Panc1 (cell line): ENCODE measurements around the gene PKNOX2. TPM values are rescaled to one million over a fixed set of nuclear protein-coding genes. Genes with fewer than 3 reads are reported as not detected.

Experiments
- ATAC-seq: fragments of 200-7000 bp; cut with Tn5 transposase; 2 replicates; pipeline ENCODE4 v1.9.1; 2020; ENCODE audit warnings: mild to moderate bottlenecking, moderate library complexity
- BruUV-seq: library from RNA; stranded (reverse); fragments of 400-500 nt; replicated peaks from 2 replicates; lab custom pipeline; 2021; lab: Mats Ljungman, UMichigan
- CTCF ChIA-PET: fragments of 300-600 bp; sonication (Branson Sonifier 250); formaldehyde crosslinking; loops from one replicate; lab custom pipeline; 2022; ENCODE audit warnings: antibody characterized with exemption; lab: Charles Lee
- POLR2A ChIA-PET: fragments of 300-600 bp; sonication (Branson Sonifier 250); formaldehyde crosslinking; loops from one replicate; lab custom pipeline; 2022; ENCODE audit warnings: antibody characterized with exemption; lab: Charles Lee
- DNase-seq: peaks from one replicate; pipeline ENCODE4 v3.0.0-alpha.2; 2010; ENCODE audit warnings: low read depth, low spot score
- H3K27ac ChIP-seq: 2 replicates; pipeline ENCODE4 v1.5.1; 2011; ENCODE audit warnings: mild to moderate bottlenecking, low read length, inconsistent platforms
- H3K27me3 ChIP-seq: fragments of 200-500 bp; sonication (Bioruptor generic); 2 replicates; pipeline ENCODE4 v1.6.0; 2014; ENCODE audit warnings: low read length, inconsistent platforms; ENCODE audit not compliant: control insufficient read depth, insufficient read depth
- H3K36me3 ChIP-seq: fragments of 200-500 bp; sonication (Bioruptor generic); 2 replicates; pipeline ENCODE4 v1.5.1; 2014; ENCODE audit warnings: inconsistent platforms, mild to moderate bottlenecking, low read length, moderate library complexity; ENCODE audit not compliant: control insufficient read depth, insufficient read depth
- H3K4me1 ChIP-seq: 2 replicates; pipeline ENCODE4 v1.5.1; 2011; ENCODE audit warnings: inconsistent platforms, mild to moderate bottlenecking, low read length, moderate library complexity; ENCODE audit not compliant: control insufficient read depth, insufficient read depth
- H3K4me3 ChIP-seq, 2 experiments: 2 replicates each; pipeline ENCODE4 v1.5.1; 2011 to 2012; ENCODE audit warnings: low read depth in 2 of 2, low read length in 2 of 2, mild to moderate bottlenecking in 2 of 2, inconsistent platforms in 1 of 2, moderate library complexity in 1 of 2
- H3K9me3 ChIP-seq: fragments of 200-500 bp; sonication (Bioruptor generic); 2 replicates; pipeline ENCODE4 v1.5.1; 2014; ENCODE audit warnings: low read depth, mild to moderate bottlenecking, inconsistent platforms, low read length, moderate library complexity; ENCODE audit not compliant: control insufficient read depth, insufficient read depth
- POLR2AphosphoS5 ChIP-seq: IDR thresholded peaks from 2 replicates; pipeline ENCODE4 v1.6.1; 2012; ENCODE audit warnings: mild to moderate bottlenecking, low read depth, low read length, moderate library complexity
- REST ChIP-seq, 2 experiments: IDR thresholded peaks; 2 replicates each; pipeline ENCODE4 v1.6.1; 2011 to 2012; ENCODE audit warnings: low read depth in 2 of 2, control low read depth in 1 of 2, low read length in 1 of 2, mild to moderate bottlenecking in 1 of 2, moderate library complexity in 1 of 2; ENCODE audit not compliant: insufficient read depth in 1 of 2
- SIN3A ChIP-seq: IDR thresholded peaks from 2 replicates; pipeline ENCODE4 v1.6.1; 2012; ENCODE audit warnings: low read depth, mild to moderate bottlenecking, low read length, moderate library complexity, borderline replicate concordance; ENCODE audit not compliant: insufficient read depth
- TCF7L2 ChIP-seq: IDR thresholded peaks from 2 replicates; pipeline ENCODE4 v1.6.1; 2011; ENCODE audit warnings: mild to moderate bottlenecking, low read depth, low read length, inconsistent platforms
- in situ Hi-C: cut with HindIII; loops from 2 replicates; pipeline ENCODE4 v1.10.0; 2016; ENCODE audit warnings: low sequenced_read_pairs, low pct_unique_long_range_greater_than_20kb
- intact Hi-C: fragments of 100-400 bp; cut with micrococcal nuclease; formaldehyde crosslinking; loops from one replicate; pipeline ENCODE4 v1.10.0; 2022; ENCODE audit not compliant: unreplicated experiment
- total RNA-seq: library from RNA; stranded (reverse); gene quantifications from one replicate; pipeline ENCODE4 v1.2.1, GENCODE V29; 2021; ENCODE audit not compliant: unreplicated experiment
- TF ChIP-seq, protein P1 (sequence below): fragments of 450-650 bp; IDR thresholded peaks from 2 replicates; pipeline ENCODE4 v1.5.1; 2017; ENCODE audit warnings: mild to moderate bottlenecking

The PKNOX2 gene
- total RNA-seq, 1 experiment from 2014 or later = not detected

GRCh38 chr11:125350206-125351032 is 185.9 kb downstream of the PKNOX2 start:
- no peaks in the 10 kb centered on the region for H3K4me1 ChIP-seq
- intact Hi-C loops = no loop called here
- BruUV-seq = no TSS peak
- no peak overlapping the region for H3K27ac ChIP-seq
- ChIA-PET POLR2A (interaction anchor here (0.6 kb wide), 1 partner anchor 264 kb away, joined by 3 read pairs; no protein-coding TSS in a partner anchor), CTCF (interaction anchor here (0.6 to 0.7 kb wide), 2 partner anchors 27 to 168 kb away, joined by 9 to 10 read pairs; no protein-coding TSS in a partner anchor)
- ATAC-seq (no peak), DNase-seq (no peak)
- H3K4me3 ChIP-seq = no peak overlapping the region
- H3K27me3 ChIP-seq = 0 out of 2 replicates have a peak, but pooled peaks cover 2% of the 10 kb centered on the region
- no peaks in the 10 kb centered on the region for H3K36me3 ChIP-seq
- no peaks in the 10 kb centered on the region for H3K9me3 ChIP-seq
- TF ChIP-seq POLR2AphosphoS5 (no peak), SIN3A (no peak), REST (IDR thresholded peaks at IDR 0.05; ENCODE audit: insufficient read depth in 1 of 2, low read depth in 2 of 2, low read length in 1 of 2) (no peak), TCF7L2 (no peak)
- TF ChIP-seq, protein P1, sequence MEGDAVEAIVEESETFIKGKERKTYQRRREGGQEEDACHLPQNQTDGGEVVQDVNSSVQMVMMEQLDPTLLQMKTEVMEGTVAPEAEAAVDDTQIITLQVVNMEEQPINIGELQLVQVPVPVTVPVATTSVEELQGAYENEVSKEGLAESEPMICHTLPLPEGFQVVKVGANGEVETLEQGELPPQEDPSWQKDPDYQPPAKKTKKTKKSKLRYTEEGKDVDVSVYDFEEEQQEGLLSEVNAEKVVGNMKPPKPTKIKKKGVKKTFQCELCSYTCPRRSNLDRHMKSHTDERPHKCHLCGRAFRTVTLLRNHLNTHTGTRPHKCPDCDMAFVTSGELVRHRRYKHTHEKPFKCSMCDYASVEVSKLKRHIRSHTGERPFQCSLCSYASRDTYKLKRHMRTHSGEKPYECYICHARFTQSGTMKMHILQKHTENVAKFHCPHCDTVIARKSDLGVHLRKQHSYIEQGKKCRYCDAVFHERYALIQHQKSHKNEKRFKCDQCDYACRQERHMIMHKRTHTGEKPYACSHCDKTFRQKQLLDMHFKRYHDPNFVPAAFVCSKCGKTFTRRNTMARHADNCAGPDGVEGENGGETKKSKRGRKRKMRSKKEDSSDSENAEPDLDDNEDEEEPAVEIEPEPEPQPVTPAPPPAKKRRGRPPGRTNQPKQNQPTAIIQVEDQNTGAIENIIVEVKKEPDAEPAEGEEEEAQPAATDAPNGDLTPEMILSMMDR = no peak
- in situ Hi-C loops = no loop called here

DNA sequence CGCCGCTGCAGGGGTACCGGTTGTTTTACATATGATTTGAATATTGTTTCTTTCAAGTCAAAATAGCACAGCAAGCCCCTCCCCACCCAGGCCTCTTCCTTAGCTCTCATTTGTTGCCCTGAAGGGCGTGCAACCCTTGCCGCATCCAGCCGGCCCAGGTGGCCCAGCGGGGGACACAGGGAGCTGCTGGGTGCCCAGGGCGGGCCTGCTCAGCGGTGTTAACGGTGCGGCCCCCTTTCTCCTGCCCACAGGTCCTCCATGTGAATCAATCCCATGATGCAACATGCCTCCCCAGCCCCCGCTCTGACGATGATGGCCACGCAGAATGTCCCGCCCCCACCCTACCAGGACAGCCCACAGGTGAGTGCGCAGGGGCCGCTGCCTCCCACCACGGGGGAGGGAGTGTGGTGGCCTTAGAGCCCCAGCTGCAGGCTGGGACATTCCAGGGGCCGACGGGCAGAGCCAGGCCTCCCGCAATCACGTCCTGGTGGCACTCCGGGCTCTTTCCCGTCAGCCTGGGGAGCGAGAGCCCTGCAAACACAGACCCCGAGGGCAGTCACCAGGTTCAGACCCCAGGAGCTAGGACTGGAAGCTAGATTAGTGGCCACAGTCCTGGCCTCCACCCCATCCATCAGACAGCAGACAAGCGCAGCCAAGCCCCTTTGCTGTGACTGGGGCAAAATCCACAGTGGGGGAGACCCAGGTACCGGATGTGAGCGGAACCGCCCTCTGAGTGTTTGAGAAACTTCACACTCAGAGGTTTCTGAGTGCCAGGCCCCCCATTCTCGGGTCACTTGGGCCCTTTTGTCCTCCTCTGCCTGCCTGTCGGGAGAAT is 186.7 kb downstream of the PKNOX2 start:
- Histone ChIP-seq H3K4me3 (no peak overlapping the region), H3K27me3 (peaks cover 5% of the 10 kb centered on the region; the same call in 1 of the 2 replicates), H3K27ac (no peak overlapping the region), H3K4me1 (no peaks in the 10 kb centered on the region), H3K36me3 (no peaks in the 10 kb centered on the region), H3K9me3 (no peaks in the 10 kb centered on the region)
- in situ Hi-C loops = no loop called here
- ATAC-seq = no peak
- ChIA-PET POLR2A (no interaction called here), CTCF (interaction anchor here (0.6 kb wide), 1 partner anchor 169 kb away, joined by 9 read pairs; no protein-coding TSS in a partner anchor)
- BruUV-seq = no TSS peak
- DNase-seq = no peak
- intact Hi-C loops = no loop called here
- TF ChIP-seq, protein P1 = no peak
- TF ChIP-seq SIN3A = no peak
